SK-N-SH (cell line): ENCODE results near the gene CLDN5.

Experiments
- CHD2 ChIP-seq: fragments of 150-350 bp; IDR thresholded peaks from 2 replicates; pipeline ENCODE4 v1.6.1; 2018; ENCODE audit warnings: low read length; ENCODE audit not compliant: partially characterized antibody
- ELF1 ChIP-seq: IDR thresholded peaks from 2 replicates; pipeline ENCODE4 v1.4.0; 2012
- EZH2phosphoT487 ChIP-seq: fragments of 200-600 bp; sonication (generic); IDR thresholded peaks from 2 replicates; pipeline ENCODE4 v1.6.1; 2017; ENCODE audit warnings: low read depth, mixed run types, mild to moderate bottlenecking, antibody characterized with exemption, moderate library complexity, borderline replicate concordance
- FOXJ3 ChIP-seq: sonication (generic); formaldehyde crosslinking; IDR thresholded peaks from 2 replicates; pipeline ENCODE4 v1.5.1; 2020; ENCODE audit warnings: mild to moderate bottlenecking, missing genetic modification reagents
- RAD21 ChIP-seq: IDR thresholded peaks from 2 replicates; pipeline ENCODE4 v1.6.1; 2012; ENCODE audit warnings: mild to moderate bottlenecking, low read length
- RFX5 ChIP-seq: IDR thresholded peaks from 2 replicates; pipeline ENCODE4 v1.6.1; 2012; ENCODE audit warnings: mild to moderate bottlenecking, improper control_type of control experiment, low read length
- RXRA ChIP-seq: IDR thresholded peaks from 2 replicates; pipeline ENCODE4 v1.4.0; 2012; ENCODE audit warnings: low read depth, mild to moderate bottlenecking, borderline replicate concordance
- SIN3A ChIP-seq: IDR thresholded peaks from 2 replicates; pipeline ENCODE4 v1.6.1; 2012; ENCODE audit warnings: low read depth, mild to moderate bottlenecking, low read length, moderate library complexity, borderline replicate concordance
- TF ChIP-seq, protein P1 (sequence below): fragments of 200-600 bp; sonication (generic); IDR thresholded peaks from 2 replicates; pipeline ENCODE4 v1.6.1; 2017; ENCODE audit warnings: antibody characterized with exemption, mild to moderate bottlenecking, moderate library complexity
- TF ChIP-seq, protein P2 (sequence below): fragments of 150-350 bp; IDR thresholded peaks from 2 replicates; pipeline ENCODE4 v1.6.1; 2016; ENCODE audit warnings: mild to moderate bottlenecking, low read depth, low read length
- TF ChIP-seq, protein P3 (sequence below): IDR thresholded peaks from 2 replicates; pipeline ENCODE4 v1.6.1; 2012; ENCODE audit warnings: mild to moderate bottlenecking, low read depth, low read length, moderate library complexity

DNA sequence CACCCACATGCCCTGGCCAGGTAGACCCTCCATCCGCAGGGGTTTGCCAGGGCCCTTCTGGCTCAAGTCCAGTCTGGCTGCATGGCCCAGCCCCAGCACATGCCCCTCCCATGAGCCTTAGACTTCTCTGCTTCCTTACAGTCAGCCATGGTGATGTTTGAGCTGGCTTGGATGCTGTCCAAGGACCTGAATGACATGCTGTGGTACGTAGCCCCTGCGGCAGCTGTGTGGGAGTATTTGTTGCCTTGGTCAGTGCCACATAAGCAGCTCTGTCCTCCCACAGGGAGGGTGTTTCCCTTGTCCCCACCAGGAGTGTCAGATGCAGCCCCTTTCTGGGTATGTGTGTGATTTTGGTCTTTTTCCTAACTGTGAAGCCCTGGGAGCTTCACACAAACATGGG lies 27.0 kb downstream of the CLDN5 start:
- TF ChIP-seq SIN3A (no peak), FOXJ3 (CRISPR knock-in tag) (no peak), EZH2phosphoT487 (no peak), ELF1 (no peak), CHD2 (no peak), RAD21 (no peak), RXRA (no peak), RFX5 (no peak)
- TF ChIP-seq, protein P1, sequence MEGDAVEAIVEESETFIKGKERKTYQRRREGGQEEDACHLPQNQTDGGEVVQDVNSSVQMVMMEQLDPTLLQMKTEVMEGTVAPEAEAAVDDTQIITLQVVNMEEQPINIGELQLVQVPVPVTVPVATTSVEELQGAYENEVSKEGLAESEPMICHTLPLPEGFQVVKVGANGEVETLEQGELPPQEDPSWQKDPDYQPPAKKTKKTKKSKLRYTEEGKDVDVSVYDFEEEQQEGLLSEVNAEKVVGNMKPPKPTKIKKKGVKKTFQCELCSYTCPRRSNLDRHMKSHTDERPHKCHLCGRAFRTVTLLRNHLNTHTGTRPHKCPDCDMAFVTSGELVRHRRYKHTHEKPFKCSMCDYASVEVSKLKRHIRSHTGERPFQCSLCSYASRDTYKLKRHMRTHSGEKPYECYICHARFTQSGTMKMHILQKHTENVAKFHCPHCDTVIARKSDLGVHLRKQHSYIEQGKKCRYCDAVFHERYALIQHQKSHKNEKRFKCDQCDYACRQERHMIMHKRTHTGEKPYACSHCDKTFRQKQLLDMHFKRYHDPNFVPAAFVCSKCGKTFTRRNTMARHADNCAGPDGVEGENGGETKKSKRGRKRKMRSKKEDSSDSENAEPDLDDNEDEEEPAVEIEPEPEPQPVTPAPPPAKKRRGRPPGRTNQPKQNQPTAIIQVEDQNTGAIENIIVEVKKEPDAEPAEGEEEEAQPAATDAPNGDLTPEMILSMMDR = no peak
- TF ChIP-seq, protein P2, sequence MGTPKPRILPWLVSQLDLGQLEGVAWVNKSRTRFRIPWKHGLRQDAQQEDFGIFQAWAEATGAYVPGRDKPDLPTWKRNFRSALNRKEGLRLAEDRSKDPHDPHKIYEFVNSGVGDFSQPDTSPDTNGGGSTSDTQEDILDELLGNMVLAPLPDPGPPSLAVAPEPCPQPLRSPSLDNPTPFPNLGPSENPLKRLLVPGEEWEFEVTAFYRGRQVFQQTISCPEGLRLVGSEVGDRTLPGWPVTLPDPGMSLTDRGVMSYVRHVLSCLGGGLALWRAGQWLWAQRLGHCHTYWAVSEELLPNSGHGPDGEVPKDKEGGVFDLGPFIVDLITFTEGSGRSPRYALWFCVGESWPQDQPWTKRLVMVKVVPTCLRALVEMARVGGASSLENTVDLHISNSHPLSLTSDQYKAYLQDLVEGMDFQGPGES = no peak
- TF ChIP-seq, protein P3, sequence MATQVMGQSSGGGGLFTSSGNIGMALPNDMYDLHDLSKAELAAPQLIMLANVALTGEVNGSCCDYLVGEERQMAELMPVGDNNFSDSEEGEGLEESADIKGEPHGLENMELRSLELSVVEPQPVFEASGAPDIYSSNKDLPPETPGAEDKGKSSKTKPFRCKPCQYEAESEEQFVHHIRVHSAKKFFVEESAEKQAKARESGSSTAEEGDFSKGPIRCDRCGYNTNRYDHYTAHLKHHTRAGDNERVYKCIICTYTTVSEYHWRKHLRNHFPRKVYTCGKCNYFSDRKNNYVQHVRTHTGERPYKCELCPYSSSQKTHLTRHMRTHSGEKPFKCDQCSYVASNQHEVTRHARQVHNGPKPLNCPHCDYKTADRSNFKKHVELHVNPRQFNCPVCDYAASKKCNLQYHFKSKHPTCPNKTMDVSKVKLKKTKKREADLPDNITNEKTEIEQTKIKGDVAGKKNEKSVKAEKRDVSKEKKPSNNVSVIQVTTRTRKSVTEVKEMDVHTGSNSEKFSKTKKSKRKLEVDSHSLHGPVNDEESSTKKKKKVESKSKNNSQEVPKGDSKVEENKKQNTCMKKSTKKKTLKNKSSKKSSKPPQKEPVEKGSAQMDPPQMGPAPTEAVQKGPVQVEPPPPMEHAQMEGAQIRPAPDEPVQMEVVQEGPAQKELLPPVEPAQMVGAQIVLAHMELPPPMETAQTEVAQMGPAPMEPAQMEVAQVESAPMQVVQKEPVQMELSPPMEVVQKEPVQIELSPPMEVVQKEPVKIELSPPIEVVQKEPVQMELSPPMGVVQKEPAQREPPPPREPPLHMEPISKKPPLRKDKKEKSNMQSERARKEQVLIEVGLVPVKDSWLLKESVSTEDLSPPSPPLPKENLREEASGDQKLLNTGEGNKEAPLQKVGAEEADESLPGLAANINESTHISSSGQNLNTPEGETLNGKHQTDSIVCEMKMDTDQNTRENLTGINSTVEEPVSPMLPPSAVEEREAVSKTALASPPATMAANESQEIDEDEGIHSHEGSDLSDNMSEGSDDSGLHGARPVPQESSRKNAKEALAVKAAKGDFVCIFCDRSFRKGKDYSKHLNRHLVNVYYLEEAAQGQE = no peak
